ENCODE results near the gene ERC2.
"Not testable (repeated sequence)": the region's sequence is repeated elsewhere in the genome, so short reads cannot be mapped to it uniquely, and the experiment has no call there.

The ERC2 gene

DNA sequence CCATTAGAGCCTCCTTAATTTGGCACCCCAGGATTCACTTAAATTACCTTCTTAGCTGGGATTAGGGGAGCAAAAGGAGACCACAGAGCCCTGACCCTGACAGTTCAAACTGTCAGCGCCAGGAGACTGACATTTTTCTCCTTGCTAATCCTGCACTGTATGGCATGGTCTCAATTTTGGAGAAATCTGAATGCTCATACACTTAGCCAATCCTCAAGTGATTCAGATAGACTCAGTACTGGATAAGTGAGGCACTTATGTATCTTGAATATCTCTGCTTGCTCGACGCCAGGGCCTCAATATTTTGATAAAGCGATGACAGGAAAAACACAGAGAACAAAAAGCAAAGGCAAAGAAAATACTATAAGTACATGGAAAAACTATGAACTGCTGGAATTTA lies 605.2 kb downstream of the ERC2 start:
- DNase-seq: no peak

DNA sequence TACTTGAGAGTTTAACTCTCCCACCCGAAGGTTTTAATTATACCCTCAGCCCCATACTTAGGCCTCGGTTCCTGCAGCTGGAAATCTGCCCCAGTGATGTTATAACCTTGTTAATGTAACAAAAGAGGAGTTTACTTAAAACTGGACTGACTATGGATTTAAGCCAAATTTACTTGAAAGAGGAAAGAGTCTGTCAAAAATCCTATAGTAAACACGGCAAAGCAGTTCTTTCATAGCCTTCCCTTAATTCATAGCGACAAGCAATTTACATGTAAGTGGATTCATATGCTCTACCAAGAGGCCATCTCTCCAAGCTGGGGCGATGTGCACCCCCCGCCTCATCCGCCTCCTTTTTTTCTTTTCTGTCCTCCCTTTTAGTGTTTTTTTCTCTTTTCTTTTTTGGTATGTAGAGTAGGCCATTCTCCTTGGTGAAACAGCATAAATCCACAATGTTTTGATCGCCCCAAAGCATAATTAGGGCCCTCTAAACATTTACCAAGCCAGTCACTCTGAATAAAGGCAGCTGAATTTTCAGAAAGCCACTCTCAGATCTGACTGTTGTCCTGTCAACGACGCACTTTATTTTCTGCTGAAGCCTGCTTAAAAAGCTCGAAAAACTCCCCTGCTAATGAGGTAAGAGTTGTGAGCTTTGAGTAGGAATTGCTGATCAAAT lies 608.1 kb downstream of the ERC2 start:
- no peak for DNase-seq

DNA sequence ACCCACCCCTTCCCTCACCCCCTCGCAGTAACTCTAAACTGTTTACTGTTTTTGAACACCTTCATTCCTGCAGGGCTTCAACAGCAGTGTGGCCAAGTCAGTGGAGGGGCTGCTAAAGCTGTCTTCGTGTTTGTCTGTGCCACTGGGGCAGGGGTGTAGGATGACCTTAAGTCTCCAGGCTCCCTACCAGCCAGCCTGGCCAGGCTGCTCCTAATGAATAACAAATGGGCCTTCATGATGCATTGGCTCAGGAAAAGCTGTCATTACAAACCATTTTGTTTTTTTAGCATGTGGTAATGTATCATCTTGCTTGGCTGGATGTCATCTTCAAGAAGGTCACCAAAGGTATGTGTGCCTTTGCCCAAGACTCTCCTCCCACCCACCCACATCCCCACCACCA lies 609.0 kb downstream of the ERC2 start:
- no peak for DNase-seq

DNA sequence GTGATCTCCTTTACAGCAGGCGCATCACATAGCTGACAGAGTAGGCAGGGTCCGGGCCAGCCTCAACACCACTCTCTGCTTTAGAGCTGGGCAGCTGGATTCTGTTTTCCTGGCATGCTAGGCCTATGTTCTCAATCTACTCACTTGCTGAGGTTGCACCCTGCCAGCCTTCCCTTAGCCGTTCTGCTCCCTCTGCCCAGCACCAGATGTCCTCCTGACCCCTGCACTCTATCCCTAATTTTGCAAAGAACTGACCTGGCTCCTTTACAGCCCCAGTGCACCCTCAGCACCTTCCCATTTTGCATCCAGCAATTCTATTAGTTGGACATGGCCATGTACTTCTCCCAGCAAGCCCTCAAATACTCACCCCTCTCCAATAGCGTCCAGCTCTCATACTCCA lies 609.5 kb downstream of the ERC2 start:
- DNase-seq: no peak

DNA sequence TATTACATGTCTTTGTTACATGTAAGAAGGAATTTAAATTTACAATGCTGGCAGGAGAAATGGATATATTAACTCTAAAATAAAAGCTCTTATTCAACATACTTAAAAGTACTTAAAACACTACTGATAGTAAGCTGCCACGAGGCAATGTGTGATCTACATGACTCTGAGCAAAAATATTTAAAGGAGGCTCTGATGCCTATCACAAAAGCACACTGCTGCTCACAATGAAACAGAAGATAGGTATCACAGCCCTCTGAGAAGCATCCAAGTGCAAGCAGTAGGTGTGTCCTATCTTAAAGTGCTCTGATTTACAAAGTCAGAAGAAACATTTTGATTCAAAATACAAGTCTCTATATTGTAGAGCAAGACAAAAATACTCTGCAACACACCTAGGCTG lies 610.0 kb downstream of the ERC2 start:
- no peak for DNase-seq

DNA sequence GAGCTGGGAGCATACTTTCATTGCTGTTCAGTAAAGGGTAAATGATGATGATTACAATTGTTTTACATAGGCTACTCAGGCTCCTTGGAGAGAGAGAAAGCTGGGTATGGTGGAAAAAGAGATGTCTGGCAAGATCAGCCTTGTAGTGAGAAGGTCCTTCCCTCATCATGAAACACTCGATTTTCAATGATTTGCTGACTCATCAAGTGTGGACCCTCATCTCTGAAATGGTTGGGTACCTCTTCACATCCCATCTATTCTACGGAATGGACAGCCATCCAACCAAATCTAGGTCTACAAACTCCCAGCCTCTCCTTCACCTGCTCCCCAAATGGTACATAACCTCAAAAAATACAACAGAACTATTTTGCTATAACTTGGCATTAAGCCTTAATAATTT lies 610.6 kb downstream of the ERC2 start:
- no peak for DNase-seq

DNA sequence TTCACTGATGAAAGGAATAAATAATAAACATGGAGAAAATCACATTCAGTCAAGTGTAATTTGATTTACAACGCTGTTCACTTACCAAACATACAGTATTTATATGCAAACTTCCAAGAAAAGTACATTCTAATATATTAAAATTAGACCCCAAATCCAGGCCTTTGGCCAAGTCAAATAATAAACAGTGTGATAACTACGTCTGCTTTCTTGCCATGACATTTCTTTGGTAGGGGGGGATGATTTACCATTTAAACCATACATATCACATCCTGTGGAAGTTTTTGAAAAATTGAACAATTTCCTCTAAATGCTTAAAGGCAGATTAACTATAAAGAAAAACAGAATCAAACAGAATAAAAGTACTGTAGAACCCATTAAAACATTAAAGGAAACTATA lies 613.0 kb downstream of the ERC2 start:
- no peak for DNase-seq

DNA sequence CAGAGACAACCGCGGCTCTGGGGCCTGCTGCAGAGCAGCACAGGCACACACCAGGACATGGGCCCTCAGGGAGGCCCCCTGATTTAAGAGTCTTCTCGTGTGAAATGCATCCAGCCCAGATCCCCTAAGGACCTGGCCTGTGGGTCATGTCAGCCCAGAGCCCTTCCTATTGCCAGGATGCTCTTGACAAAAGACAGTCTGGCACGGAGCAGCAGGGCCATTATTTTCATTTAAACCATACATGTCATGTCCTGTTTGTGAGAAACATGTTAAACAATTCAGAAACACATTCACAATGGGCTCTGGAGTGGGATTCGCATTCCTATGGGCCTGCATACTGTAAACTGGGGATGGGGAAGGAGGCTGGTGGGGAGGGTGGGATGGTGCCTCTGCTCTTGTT lies 613.8 kb downstream of the ERC2 start:
- no peak for DNase-seq

DNA sequence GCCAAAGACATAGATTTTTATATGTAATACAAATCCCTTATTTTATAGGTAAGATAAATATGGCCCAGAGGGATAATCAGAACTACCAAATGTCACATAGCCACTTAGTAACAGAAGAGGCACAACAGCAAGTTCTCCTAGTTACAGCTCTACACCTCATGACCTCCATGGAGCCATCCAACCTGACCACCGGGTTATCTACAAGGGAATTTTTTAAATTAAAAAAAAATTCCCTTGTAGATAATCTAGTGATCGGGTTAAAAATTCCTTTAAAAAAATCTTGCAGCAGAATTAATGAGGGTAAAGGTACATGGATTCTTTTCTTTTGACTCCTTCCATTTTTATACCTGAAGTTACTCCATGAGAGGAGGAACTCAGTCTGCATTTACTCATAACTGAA lies 615.9 kb downstream of the ERC2 start:
- no peak for DNase-seq

DNA sequence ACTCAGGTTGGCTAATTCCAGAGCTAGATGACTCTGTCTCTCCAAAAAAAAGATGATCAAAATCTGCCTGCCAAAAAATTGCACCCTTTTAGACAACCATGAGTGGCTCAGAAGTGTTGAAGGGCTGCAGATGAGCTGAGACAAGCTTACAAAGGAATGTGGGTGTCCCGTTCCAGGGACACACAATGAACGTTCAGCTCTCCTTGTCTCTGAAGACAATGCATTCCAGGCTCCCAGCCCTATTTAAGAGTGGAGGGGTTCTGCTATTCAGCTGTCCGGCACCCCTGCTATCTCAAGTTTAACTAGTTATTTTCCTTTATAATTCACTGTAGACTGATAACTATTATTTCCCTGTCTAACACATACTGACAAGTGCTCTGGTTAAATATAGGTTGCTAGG lies 626.1 kb downstream of the ERC2 start:
- no peak for DNase-seq

DNA sequence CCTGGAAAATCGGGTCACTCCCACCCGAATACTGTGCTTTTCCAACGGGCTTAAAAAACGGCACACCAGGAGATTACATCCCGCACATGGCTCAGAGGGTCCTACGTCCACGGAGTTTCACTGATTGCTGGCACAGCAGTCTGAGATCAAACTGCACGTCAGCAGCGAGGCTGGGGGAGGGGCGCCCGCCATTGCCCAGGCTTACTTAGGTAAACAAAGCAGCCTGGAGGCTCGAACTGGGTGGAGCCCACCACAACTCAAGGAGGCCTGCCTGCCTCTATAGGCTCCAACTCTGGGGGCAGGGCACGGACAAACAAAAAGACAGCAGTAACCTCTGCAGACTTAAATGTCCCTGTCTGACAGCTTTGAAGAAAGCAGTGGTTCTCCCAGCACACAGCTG lies 636.4 kb downstream of the ERC2 start:
- DNase-seq: not testable (repeated sequence)

DNA sequence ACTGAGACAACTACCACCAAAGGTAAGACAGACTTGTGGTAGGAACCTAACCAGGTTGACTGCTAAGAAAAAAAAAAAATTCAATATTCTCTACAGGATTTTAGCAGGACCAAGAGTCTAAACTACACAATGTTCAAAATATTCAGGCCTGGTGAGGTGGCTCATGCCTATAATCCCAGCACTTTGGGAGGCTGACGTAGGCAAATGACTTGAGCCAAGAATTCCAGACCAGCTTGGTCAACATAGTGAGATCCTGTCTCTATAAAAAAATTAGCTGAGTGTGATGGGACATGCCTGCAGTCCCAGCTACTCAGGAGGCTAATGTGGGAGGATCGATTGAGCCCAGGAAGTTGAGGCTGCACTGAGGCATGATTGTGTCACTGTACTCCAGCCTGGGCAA lies 639.6 kb downstream of the ERC2 start:
- no peak for DNase-seq

DNA sequence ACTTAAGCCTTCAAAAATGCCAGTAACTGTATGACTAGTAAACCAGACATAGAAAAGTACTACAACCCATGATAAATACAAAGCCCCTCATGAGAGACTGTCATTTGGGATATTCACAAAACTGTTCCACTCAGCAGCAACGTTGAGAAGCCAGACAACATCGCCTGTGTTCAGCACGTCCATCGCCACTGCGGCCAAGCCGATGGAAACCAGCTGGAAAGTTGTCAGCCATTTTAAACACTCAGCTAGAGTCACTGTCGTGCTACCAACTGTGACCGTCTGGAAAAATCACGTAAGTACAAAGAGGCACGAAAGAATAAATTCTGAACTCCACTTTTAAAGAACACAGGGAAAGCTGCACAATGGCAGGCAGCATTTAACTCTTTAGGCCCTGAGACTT lies 640.5 kb downstream of the ERC2 start:
- DNase-seq: no peak

DNA sequence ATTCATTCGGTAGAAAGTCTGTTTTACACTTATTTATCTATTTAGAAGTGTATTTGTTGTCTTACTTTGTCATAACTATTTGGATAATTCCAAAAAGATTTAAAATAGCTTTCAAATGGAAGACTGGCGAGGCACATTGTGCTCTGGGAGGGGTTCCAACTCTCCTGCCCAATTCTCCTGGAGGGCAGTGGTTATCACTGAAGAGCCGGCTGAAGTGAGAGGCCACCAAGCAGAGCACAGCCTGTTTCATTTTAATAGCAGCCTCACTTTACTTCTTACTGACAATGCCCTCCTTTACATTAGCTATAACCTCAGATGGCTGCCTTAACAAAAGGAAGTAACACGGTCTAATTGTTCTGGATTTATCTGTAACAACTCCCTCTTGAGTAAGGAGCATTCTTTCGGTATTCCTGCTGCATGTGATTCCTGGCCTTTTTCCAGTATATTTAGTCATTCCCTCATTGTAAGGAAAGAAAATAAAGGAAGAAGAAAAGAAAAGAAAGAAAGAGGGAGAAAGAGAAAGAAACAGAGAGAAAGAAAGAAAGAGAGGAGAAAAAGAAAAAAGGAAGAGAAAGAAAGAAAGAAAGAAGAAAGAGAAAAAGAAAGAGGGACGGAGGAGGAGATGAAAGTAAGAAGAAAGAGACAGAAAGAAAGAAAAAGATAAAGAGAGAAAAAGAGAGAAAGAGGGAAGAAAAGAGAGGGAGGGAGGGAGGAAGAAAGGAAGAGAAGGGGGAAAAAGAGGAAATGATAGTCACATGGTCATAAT lies 641.4 kb downstream of the ERC2 start:
- no peak for DNase-seq

DNA sequence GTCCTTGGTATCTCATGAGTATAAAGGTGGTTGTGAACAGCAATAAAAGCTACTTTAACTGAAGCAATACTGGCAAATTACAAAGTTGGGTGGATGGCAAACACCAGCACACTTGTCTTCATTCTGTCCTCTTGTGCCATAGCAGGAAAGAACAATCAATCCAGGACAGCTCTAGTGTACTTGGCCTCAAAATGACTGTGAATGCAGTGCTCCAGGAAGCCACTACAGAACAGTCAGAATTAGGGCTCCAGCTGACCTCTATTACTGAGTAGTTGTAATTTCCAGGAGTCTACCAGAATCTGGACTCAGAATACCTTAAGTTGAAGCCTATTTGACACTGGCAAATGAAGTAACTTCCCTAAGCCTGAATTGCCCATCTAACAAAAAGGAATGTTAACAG lies 642.2 kb downstream of the ERC2 start:
- DNase-seq: no peak

DNA sequence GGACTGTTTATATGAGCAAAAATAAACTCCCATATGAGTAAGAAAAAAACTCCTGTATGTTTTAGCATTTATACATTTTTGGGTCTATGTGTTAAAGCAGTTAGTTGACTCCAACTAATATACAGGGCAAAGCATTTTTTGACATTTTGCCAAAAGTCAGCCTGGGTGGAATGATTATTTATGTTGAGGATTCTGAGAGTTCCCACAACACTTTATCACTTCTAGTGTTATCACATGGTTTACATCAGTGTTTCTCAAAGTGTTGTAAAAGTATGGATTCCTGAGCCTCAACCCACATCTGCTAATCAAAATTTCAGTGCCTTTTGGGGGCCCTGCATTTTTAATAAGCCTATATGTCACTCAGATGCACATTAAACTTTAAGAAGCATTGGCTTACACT lies 643.9 kb downstream of the ERC2 start:
- no peak for DNase-seq

DNA sequence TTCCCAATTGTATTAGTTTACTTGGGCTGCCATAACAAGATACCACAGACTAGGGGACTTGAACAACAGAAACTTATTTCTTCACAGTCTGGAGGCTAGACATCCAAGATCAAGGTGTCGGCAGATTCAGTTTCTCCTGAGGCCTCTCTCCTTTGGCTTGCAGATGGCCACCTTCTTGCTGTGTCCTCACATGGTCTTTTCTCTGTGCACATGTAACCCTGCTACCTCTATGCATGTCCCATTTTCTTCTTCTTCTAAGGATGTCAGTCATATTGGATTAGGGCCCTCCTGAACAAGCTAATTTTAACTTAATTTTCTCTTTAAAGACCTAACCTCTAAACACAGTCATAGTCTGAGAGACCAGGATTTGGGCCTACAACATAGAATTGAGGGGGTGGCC lies 644.4 kb downstream of the ERC2 start:
- DNase-seq: no peak

DNA sequence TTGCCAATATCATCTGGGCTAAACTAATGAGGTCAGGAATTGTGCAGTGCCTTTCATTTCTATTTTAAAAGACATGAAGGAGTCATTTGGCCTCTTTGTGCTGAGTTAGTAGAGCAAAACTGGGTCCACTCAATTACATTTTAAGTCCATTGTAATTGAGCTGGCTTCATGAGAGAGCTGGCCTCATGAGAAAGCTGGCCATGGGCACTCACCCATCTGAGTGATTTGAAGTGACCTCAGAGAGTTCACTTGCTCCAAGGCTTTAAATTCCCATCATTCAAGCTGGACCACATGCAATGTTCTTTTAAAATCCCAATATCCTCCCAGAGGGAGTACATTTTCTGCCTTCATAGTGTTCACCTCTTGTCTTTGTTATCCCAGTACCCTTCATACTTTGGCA lies 645.3 kb downstream of the ERC2 start:
- no peak for DNase-seq

DNA sequence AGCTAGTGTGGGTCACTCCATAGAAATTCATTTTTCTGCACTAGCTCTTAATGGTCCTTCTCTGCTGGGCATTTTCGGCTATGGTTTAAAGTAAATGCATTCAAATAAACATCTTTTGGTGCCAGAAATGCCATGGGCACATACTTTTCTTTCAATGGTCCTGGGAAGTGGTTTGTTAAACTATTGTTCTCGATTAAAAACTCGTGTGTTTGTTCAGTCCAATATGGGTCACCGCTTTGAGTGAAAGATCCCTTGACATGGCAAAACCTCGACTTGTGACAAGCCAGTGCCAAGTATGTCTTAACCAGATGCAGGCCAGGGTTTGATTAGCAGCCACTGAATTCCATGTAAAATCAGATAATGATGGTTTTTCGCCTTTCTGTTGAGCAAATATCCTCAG lies 649.3 kb downstream of the ERC2 start:
- DNase-seq: no peak

DNA sequence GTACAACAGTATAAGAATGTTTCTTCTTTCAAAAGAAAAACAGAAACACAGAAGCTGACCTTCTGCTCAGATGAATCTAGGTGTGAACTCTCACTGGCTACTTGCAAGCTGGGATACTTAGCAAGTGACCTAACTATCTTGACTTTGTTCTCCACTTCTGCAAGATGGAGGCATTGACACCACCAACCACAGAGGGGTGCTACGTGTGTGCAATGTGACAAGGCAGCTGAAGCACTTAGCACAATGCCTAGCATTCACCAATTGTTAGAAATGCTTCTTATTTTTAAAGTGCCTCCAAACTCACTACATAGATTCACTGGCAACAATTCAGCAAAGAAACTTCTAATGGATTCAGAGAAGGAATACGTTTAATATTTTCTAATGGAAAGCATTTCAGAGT lies 649.8 kb downstream of the ERC2 start:
- no peak for DNase-seq

DNA sequence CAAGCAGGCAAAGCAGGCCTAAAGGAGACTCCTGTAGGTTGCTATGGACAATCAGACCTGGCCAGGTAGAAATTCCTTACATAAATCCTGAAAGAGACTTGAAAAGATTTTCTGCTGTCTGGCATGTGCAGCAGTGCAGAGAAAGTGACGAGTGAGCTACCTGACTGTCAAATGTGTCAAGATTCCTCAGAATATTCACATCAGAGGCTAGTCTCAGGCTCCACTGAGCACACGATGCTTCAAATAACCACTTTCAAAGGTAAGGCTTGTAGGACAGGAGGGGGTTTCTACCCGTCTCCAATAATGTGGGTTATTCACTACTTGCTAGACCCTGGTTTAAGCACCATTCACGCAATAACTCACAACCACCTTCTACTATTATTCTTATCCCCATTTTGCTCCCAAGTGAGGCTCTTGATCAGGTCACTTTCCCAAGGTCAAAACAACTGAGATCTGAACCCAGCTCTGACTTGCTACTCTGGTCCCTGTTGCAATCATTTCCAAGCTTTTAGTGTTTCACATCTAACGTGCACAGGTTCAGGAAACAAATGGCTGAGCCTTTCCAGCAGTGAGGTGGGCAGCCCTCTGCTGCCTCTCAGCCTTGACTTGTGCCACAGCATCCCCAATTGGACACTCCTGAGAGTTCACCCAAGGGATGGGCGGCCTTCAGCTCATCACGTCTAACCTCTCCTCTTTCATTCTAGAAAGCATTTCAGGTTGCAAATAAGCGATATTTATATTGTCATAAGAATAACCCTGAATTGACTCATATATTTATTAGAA lies 651.3 kb downstream of the ERC2 start:
- DNase-seq: no peak

DNA sequence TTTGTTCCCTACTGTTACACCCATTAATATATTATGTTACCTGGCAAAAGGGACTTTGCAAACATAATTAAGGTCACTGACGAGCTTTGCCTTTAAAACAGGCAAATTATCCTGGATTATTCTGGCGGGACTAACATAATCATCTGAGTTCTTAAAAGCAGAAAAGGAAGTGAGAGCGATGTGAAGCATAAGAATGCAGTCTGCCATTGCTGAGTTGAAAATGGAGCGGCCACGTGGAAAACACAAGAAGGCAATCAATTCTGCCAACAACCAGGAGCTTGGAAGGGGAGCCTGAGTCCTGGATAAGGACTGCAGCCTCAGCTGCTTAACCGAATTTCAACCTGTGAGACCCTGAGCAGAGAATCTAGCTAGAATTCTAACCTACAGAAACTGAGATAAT lies 653.0 kb downstream of the ERC2 start:
- DNase-seq: no peak

DNA sequence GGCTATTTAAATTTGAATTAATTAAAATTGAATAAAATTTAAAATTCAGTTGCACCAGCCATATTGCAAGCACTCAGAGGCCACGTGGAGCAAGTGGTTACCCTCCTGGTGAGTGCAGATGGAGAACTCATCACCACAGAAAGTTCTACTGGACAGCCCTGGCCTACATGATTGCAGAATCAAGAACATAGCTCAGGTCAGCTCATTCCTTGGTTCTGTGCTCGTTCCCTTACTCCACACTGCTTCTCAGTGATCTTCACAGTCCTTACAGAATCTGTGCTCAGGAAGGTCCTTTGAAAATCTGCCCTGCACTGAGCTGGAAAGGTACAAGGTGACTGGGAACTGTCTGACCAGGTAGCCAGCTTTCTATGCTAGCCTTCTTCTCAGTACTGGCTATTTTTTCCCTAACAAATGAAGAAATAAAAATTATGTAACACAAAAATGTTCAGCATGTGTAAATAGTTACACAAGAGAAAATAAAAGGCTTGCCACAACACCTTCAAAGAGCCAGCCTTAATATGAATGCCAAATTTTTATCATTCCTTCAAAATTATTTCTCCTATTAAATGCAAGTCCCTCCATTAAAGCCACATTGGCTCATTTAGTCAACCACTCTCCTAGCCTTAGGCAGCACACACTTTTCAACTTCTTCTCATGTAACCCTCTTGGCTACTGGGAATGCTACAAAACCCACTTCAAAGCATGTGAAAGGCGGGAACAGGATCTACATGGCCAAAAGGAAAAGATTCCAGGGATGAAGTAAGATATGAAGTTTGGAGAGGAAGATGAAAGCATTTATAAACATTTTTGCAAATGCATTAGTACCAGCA lies 654.8 kb downstream of the ERC2 start:
- no peak for DNase-seq

Measured in T-helper 1 cell (primary cell).